H54 (cell line): ENCODE data around the gene DNAJC8.

ENCODE experiments used
- DNase-seq: peaks from one replicate; pipeline ENCODE4 v3.0.0; 2011; ENCODE audit warnings: low spot score, mixed read lengths; ENCODE audit not compliant: insufficient read length
- FAIRE-seq: peaks from 3 replicates; lab custom pipeline; 2011; peaks lifted over from hg19 to GRCh38; lab: Jason Lieb, UNC
- POLR2A ChIP-seq: IDR thresholded peaks from 2 replicates; pipeline ENCODE4 v1.6.1; 2011; ENCODE audit warnings: low read depth, mild to moderate bottlenecking, low read length

DNAJC8 gene

DNA sequence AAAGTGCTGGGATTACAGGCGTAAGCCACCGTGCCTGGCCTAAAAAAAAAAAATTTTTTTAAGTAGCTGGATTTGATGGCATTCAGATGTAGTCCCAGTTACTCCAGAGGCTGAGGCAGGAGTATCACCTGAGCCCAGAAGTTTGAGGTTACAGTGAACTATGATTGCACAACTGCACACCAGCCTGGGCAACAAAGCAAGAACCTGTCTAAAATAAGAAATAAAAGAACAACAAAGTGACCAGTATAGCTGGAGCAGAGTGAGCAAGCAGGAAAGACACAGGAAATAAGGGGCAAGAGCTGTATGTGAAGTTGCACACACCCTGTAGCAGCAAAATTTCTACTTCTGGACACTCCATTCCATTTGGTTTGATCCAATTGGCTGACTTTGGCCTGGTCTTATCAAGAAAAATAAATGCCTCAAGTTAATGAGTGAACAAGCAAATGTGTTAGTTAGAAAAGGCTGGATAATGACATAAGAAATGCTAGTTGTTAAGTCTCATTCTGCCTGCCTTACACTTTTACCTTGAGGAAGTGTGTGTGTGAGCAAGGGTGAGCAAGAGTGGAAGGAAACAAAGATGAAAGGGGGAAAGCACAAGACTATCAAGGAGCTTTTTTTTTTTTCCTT is 11.0 kb upstream of the DNAJC8 start:
- TF ChIP-seq POLR2A: no peak
- DNase-seq: no peak
- FAIRE-seq: no peak

DNA sequence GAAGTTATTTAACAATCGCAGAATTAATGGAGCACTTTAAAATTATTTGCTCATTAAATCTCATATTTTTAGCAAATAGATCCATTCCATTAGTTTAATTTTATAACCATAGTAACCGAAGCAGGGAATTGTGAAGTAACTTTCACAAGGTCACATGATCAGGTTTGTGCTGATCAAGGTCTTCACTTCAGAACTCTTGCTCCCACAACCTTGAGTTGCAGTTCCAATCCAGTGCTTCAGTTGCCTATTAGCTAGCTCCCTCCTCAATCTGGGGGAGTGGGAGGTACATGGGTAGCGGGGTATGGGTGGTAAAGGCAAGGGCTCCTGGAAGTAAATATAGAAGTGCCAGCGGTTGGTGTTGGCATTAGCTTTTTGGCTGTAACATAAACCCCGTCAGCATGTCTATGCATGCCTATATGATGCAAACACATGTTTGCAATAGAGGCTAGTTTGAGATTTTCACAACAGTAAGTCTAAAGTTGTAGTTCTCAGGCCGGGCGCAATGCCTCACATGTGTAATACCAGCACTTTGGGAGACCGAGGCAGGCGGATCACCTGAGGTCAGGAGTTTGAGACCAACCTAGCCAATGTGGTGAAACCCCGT is 8.9 kb upstream of the DNAJC8 start:
- no peak for FAIRE-seq
- no peak for DNase-seq
- TF ChIP-seq POLR2A: no peak

DNA sequence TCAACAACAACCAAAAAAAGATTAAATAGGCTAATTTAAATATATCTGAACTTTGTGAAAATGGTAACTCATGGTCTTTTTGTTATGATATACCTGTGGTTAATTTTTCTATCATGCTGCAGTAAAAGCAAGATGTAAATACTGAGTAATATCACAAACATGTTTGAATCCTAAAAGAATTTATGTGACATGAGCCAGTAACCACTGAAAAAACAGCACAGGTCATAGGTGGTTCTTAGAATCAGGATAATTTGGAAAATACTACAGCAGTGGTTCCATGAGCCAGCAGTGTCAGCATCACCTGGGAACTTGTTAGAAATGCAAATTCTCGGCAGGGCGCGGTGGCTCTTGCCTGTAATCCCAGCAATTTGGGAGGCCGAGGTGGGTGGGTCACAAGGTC is 7.2 kb upstream of the DNAJC8 start:
- DNase-seq (no peak), FAIRE-seq (no peak)
- TF ChIP-seq POLR2A: no peak

DNA sequence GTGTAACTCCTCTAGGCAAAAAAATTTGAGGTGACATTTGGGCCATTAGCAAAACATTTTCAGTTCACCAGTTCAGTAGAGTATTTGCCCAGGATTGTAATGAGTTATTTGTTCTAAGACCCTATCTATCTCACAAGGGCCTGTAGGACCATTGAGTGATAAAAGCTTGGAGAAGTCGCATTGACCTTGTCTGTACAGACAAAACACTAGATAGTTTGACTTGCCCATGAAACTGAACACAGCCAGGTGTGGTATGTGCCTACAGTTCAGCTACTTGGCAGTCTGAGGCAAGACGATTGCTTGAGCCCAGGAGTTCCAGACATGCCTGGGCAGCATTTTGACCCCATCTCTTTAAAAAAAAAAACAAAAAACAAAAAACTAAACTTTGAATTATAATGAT is 6.2 kb upstream of the DNAJC8 start:
- FAIRE-seq (no peak), DNase-seq (no peak)
- no peak for TF ChIP-seq POLR2A

DNA sequence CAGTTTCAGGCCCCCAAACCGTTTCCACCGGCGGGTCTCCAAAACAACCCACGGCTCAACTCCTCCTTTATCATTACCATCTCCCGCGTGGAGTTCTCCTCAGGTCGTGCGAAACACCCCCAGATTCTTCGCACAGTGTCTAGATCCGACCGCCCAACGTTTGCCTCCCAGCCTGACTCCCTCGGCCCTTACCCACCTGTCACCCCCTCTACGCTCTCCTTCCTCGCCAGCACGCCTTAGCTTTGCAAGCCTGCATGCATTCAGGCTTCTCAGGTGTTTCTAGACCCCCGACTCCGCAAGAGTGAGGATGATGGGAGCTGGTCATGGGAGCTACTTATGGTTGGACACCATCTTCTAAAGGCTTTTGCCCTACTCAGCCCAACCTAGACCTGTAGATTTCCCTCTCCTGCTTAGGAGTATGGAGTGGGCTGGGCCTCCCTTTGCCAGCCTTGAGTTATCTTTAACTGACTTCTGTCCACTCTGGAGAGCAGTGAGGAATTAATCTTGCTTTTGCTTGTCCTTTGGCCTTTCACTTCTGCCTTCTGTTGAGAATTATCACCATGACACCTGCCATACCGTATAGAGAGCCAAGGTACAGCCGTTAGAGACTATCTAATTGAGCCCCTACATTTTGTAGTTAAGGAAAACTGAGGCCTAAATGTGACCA is 4.0 kb upstream of the DNAJC8 start:
- FAIRE-seq: no peak
- no peak for TF ChIP-seq POLR2A

DNA sequence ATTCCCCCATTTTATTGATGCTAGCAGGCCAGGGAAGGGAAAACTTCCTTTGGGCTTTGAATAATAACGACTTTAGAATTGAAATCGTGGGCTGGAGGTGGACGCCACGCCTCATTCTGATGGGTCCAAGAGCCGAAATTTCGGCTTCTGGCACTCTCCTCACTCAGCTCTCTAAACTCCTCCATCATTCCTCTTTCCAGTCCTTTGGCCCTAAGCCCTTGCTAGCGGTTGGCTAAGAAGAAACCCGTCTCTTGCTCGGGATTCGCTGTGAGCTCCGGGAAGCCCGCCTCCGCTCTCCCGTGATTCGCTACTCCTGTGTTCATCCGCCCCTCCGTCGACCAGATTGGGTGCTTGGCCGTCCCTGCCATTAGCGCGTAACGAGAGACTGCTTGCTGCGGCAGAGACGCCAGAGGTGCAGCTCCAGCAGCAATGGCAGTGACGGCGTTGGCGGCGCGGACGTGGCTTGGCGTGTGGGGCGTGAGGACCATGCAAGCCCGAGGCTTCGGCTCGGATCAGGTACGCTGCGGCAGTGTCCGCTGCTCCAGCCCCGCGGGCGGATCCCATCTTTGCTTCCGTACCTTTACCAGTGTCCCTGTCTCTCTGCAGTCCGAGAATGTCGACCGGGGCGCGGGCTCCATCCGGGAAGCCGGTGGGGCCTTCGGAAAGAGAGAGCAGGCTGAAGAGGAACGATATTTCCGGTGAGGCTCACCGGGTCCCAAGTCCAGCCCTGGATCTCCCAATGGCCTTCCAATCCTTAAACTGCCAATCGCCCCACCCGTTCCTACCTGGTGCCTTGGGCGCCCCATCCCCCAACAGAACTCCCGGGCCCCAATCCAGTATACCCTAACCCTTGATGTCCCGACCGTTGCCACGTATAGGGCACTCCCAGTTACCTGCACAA is 3.2 kb upstream of the DNAJC8 start, which contains the start of gene ATP5IF1:
TSS of gene ATP5IF1 (plus strand) at position 370 of the 901 bp plus-strand sequence. CDS start at position 430, 60 bp downstream.
- DNase-seq (peak; percentile 79), FAIRE-seq (peak; percentile 89)
- peak; percentile 94 for TF ChIP-seq POLR2A

More for the DNA sequence above, 4.0 kb upstream of the DNAJC8 start:
- DNase-seq: no peak

DNA sequence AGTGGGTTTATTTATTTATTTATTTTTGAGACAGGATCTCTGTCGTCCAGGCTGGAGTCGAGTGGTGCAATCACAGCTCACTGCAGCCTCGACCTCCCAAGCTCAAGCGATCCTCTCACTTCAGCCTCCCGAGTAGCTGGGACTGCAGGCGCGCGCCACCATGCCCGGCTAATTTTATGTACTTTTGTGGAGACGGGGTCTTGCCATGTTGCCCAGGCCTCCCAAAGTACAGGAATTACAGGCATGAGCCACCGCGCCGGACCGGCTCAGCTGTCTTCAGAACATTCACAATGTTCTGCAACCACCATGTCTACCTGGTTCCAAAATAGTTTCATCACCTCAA is 406 bp upstream of the DNAJC8 start:
- no peak for TF ChIP-seq POLR2A
- FAIRE-seq: no peak

DNA sequence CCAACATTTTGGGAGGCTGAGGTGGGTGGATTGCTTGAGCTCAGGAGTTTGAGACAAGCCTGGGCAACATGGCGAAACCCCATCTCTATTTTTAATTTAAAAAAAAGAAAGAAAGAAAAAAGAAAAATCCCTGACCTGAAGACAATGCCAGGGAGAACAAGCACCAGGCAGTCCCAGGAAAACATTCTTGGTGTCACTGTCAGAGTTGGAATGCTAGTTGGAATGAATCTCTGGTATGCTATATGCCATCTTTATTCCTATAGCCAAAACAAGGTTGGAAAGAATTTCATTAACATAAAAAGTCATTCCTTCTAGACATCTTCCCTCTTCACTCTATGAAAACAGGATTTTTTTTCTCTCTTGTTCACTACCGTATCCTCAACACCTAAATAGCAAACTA is 2.8 kb downstream of the DNAJC8 start:
- FAIRE-seq: no peak
- no peak for TF ChIP-seq POLR2A
- no peak for DNase-seq

More for the DNA sequence above, 406 bp upstream of the DNAJC8 start:
- no peak for DNase-seq

DNA sequence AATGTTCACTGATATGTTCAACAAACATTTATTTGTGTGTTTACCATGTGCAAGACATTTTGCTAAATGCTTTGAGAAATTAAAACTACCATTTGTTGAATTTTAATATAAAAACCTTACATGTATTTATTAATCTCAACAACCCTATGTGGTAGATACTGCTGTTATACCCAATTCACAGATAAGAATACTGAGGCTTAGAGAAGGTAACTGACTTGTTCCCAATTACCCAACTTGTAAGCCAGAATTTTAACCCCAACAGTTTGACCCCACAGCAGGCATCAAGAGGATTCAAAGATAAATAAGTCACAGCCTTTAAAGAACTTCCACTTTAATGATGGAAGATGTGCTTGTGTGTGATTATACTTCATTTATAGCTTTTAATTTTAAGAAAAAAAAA is 3.7 kb downstream of the DNAJC8 start:
- FAIRE-seq (no peak), DNase-seq (no peak)
- no peak for TF ChIP-seq POLR2A

DNA sequence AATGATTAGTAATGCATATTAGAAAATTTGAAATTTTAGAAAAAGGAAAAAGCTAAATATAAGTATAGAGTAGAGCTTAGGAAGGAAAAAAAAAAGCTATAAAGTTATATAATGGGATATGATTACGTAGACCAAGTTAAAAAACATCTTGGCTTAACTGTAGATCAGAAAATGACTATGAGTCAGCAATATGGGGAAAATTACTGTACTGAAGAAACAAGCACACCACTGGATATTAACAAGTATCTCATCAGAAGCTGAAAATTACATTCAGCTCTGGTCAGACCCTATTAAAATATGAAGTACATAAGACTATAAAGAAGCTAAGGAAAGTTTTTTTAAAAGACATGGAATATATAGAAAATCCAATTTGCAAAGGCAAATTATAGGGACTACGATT is 19.5 kb downstream of the DNAJC8 start:
- no peak for DNase-seq
- FAIRE-seq: no peak
- TF ChIP-seq POLR2A: no peak

DNA sequence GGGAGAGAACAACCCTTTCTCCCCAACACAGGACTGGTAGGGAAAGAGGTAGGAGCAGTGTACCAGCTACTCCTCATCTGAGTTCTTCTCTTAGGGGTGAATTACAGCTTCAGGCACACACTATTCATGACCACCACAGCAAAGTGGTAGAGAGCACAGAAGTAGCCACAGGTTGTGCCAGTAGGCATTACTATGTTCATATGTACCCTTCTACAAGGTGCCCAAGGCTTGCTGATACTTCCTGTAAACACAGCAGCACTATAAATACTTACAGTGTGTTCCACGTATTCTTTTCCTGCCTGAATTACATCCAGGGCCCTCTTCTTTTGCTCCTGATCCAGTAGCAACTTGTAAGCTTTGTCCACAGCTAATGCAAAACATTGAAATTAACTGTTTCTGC is 23.1 kb downstream of the DNAJC8 start:
- FAIRE-seq (no peak), DNase-seq (no peak)
- no peak for TF ChIP-seq POLR2A

DNA sequence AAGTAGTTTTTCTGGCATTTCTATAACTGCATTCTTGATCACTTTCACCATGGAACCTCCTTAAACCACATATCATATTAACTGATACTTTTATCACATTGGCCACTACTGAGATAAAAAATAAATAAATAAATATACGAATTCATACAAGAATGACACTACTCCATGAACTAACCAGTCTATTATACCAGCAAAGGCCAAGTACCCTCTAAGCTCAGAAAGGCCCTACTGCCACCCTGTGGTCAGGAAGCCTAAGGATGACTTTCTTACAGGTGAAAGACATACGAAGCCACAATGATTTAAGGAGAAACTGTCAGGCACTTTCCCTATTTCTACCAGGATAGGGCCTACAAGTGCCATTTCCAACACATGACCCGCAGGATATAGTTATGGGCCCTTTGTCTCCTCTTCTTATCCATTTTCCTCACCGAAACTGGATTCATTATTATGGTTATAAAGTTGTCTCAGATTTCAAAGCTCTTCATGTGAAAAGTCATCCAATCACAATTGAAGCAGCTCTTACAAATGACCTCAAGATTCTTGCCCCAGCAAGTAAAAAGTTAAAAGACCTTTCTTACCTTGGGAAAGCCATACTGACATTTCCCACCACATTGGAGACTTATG is 23.9 kb downstream of the DNAJC8 start:
- DNase-seq (no peak), FAIRE-seq (no peak)
- TF ChIP-seq POLR2A: no peak

DNA sequence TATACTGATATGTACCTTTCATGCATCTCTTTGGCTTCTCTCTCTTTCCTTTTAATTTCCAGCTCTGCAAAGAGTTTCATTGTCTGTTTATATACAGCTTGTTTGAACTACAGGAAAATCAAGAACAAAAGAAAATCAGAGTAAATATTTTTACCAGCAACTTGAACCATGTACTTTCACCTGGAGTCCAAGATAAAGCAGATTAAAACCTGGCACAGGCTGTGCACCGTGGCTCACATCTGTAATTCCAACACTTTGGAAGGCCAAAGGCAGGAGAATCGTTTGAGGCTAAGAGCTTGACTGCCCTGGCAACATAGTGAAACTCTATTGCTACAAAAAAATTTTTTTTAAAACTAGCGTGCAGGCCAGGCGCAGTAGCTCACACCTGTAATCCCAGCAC is 27.6 kb downstream of the DNAJC8 start:
- TF ChIP-seq POLR2A: no peak
- DNase-seq (no peak), FAIRE-seq (no peak)

DNA sequence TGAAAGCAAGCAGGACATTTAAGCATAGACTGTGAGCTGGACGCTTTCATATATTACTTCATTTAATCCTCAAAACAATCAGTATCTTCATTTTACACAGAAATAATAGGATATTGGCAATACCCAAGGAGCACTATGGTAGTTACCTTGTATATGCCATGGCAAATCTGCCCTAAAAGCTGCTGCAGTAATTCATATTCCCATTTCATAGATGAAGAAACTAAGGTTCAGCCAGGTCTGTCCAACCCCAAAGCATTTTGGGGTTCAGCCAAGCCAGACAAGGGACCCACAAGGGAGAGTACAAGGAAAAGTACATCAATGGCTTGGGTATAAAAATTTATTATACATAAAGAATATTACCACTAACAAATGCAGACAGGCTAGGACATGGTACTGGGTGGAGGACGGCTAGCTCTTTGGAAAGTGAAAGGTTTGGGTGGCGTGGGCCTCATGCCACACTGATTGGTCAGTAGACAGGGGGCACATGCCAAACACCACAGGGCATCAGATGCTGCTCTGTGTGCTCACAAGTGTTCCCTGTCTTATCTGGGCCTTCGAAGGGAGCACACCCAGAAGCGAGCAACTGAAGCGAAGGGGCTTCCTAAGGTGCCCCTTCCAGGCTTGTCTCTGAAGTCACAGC is 32.5 kb downstream of the DNAJC8 start:
- no peak for TF ChIP-seq POLR2A
- FAIRE-seq (no peak), DNase-seq (no peak)
